Measurements from ENCODE around the gene LRRC46. TPM values are rescaled to one million over a fixed set of nuclear protein-coding genes. Genes with fewer than 3 reads are reported as not detected.
A peak's percentile ranks its signal among the peaks of the same experiment; 100 is the strongest.

The LRRC46 gene
- total RNA-seq, 3 donors from 2014 or later: 0.14 to 0.36 TPM; not detected in 1

DNA sequence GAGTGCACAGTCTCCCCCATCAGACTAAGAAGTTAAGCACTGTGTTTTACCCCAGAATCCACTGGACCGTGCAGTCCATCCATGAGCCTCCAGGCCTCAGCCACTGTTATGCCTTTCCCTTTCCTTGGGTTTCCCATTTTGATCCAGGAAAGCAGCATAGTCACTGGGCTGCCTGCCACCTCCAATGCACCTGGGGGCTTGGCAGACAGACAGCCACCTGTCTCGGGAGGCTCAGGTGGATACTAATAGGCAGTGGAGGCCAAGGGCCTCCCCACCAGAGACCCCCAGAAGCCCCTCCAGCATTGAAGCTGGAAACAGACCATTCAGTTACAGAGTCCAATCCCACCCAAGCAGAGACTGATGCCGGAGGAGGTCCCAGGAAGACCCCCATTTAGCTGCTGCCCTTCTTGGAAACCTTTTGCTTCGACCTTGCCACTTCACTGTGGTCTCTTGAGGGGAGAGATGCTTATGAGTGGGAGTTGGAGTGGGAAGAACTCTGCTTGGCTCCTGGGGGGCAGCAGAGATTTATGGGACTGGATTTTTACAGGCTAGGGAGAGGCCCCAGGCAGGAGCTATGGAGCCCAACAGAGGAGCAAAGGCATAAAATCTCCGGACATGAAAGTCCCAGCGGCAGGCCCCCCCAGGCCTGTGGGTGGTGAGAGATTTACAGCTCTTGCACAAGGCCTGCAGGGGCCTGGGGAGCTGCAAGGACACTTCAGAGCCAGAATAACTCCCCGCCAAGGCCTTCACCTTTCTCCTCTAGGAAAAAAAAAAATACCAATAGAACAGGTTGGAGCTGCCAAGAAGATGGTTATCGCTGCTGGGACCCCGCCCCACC is 52.3 kb downstream of the LRRC46 start:
- DNase-seq: peak in 2 of 3 donors; percentile 67 to 81
- Histone ChIP-seq H3K4me3 (no peak overlapping the region), H3K36me3 (ENCODE audit: low read depth) (no peaks in the 10 kb centered on the region), H3K9me3 (no peaks in the 10 kb centered on the region), H3K4me1 (ENCODE audit: low read depth) (peaks cover 39% of the 10 kb centered on the region)
- ATAC-seq: peak; percentile 41
- intact Hi-C loops (cut with DNase I, micrococcal nuclease): loop anchor here in 1 of 2 donors (5.0 kb wide), 1 partner anchor 37 kb away; no protein-coding TSS in a partner anchor
- TF ChIP-seq, protein P1, sequence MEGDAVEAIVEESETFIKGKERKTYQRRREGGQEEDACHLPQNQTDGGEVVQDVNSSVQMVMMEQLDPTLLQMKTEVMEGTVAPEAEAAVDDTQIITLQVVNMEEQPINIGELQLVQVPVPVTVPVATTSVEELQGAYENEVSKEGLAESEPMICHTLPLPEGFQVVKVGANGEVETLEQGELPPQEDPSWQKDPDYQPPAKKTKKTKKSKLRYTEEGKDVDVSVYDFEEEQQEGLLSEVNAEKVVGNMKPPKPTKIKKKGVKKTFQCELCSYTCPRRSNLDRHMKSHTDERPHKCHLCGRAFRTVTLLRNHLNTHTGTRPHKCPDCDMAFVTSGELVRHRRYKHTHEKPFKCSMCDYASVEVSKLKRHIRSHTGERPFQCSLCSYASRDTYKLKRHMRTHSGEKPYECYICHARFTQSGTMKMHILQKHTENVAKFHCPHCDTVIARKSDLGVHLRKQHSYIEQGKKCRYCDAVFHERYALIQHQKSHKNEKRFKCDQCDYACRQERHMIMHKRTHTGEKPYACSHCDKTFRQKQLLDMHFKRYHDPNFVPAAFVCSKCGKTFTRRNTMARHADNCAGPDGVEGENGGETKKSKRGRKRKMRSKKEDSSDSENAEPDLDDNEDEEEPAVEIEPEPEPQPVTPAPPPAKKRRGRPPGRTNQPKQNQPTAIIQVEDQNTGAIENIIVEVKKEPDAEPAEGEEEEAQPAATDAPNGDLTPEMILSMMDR (IDR thresholded peaks at IDR 0.05): no peak

DNA sequence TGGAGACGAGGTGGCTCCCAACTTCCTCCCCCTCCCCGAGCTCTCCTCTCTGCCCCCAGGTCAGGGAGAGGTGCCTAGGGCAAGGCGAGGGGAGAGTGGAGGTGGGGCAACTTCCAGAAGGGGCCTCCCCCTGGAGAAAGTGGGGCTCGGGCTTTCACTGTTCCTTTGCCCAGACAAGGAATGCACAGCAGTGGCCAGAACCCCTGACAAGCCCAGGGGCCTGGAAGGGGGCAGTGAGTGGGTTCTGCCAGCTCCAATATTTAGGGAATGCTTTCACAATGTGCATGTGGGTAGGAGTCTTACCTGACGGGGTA is 52.9 kb downstream of the LRRC46 start:
- ATAC-seq (no peak), DNase-seq (peak in 1 of 3 donors; percentile 70)
- H3K36me3 ChIP-seq (ENCODE audit: low read depth): no peaks in the 10 kb centered on the region
- no peak overlapping the region for H3K4me3 ChIP-seq
- TF ChIP-seq, protein P1 (IDR thresholded peaks at IDR 0.05): no peak
- peaks cover 39% of the 10 kb centered on the region for H3K4me1 ChIP-seq (ENCODE audit: low read depth)
- H3K9me3 ChIP-seq: no peaks in the 10 kb centered on the region
- intact Hi-C loops (cut with DNase I, micrococcal nuclease): loop anchor here in 1 of 2 donors (5.0 kb wide), 1 partner anchor 37 kb away; no protein-coding TSS in a partner anchor

DNA sequence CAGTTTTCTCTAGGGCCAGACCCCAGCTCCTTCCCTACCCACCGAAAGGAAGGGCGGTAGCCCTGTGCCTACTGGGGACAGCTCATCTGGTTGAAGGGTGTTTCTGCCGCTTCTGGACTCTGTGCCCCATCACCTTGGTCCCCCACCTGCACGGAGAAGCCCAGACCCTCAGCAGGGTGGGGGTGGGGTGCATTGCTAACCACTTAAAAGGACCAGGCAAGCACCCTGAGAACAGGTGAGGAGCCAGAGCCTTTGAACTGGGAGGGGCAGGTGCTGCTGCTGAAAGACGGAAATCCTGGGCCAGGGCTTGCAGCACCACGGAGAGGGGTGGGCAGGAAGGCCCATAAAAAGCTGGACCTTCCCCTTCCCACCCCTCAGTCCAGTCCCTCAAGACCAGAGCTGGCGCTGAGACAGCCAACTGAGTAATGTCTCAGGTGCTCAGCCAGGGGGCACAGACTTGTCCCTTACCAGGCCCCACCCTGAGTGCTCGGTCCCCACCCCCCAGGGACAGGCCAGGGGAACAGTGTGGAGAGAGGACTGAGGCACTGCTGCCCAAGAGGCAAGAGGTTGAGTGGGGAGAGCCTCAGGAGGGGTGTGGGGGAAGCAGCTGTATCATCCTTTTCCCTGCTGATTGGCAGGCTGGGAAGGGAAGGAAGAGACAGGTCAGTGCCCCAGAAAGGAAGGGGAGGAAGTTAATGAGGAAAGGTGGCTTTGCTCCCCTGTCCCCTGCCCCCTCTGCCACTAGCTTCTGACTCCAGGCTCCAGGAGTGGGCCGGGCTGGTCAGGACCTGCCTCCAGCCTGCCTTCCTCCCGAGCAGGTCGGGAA is 53.6 kb downstream of the LRRC46 start:
- Histone ChIP-seq H3K9me3 (no peaks in the 10 kb centered on the region), H3K4me3 (no peak overlapping the region), H3K36me3 (ENCODE audit: low read depth) (no peaks in the 10 kb centered on the region), H3K4me1 (ENCODE audit: low read depth) (peaks cover 39% of the 10 kb centered on the region)
- TF ChIP-seq, protein P1 (IDR thresholded peaks at IDR 0.05): no peak
- DNase-seq (peak; percentile 72 to 74 (median 74)), ATAC-seq (peak; percentile 76)
- intact Hi-C loops (cut with DNase I, micrococcal nuclease): loop anchor here in 1 of 2 donors (5.0 kb wide), 1 partner anchor 38 kb away; no protein-coding TSS in a partner anchor

Other genes with a start within 250 kb of the LRRC46 start
- gene KPNB1, start 181.8 kb upstream of the LRRC46 start, total RNA-seq: 100 to 1,000 TPM; 162 to 269 (median 217) TPM
- gene TBKBP1, start 137.5 kb upstream of the LRRC46 start, total RNA-seq: 10 to 100 TPM in 1 of 3 donors, 1 to 10 TPM in 2; 2.3 to 20.3 (median 3.2) TPM
- 1 to 10 TPM in 2 of 3 donors, under 1 TPM in 1; 0.72 to 1.2 (median 1.2) TPM for gene TBX21, start 98.4 kb upstream of the LRRC46 start, total RNA-seq
- gene OSBPL7, start 9.9 kb upstream of the LRRC46 start, total RNA-seq: 10 to 100 TPM; 38.2 to 85.5 (median 71.1) TPM
- gene MRPL10, start 129 bp upstream of the LRRC46 start, total RNA-seq: 10 to 100 TPM; 36.2 to 46.0 (median 41.8) TPM
- 10 to 100 TPM; 38.4 to 45.1 (median 38.5) TPM for gene SCRN2, start 9.6 kb downstream of the LRRC46 start, total RNA-seq
- 10 to 100 TPM in 1 of 3 donors, 1 to 10 TPM in 2; 2.0 to 11.6 (median 4.7) TPM for gene SP6, start 19.5 kb downstream of the LRRC46 start, total RNA-seq
- gene SP2, start 64.6 kb downstream of the LRRC46 start, total RNA-seq: 10 to 100 TPM; 21.7 to 24.2 (median 21.7) TPM
- 10 to 100 TPM; 22.8 to 32.0 (median 24.8) TPM for gene PNPO, start 109.9 kb downstream of the LRRC46 start, total RNA-seq
- 100 to 1,000 TPM; 101 to 347 (median 243) TPM for gene PRR15L, start 126.2 kb downstream of the LRRC46 start, total RNA-seq
- gene CDK5RAP3, start 139.4 kb downstream of the LRRC46 start, total RNA-seq: 100 to 1,000 TPM; 136 to 215 (median 163) TPM
- gene COPZ2, start 206.1 kb downstream of the LRRC46 start, total RNA-seq: 10 to 100 TPM in 2 of 3 donors, 1 to 10 TPM in 1; 3.9 to 43.3 (median 14.3) TPM
- gene NFE2L1, start 216.7 kb downstream of the LRRC46 start, total RNA-seq: 100 to 1,000 TPM; 182 to 275 (median 247) TPM

All from mucosa of descending colon (tissue), 3 donors.